GM21423 (cell line): ENCODE results near the gene TMEM163.
"Not testable (repeated sequence)": the region's sequence is repeated elsewhere in the genome, so short reads cannot be mapped to it uniquely, and the experiment has no call there.

ENCODE experiments used
- ATAC-seq: cut with Tn5 transposase; IDR thresholded peaks from one replicate; pipeline ENCODE4 v1.9.1; 2021; ENCODE audit warnings: mild to moderate bottlenecking, moderate library complexity; ENCODE audit not compliant: unreplicated experiment

The TMEM163 gene

GRCh38 chr2:134623046-134623445 lies 95.8 kb downstream of the TMEM163 start:
- no peak for ATAC-seq

DNA sequence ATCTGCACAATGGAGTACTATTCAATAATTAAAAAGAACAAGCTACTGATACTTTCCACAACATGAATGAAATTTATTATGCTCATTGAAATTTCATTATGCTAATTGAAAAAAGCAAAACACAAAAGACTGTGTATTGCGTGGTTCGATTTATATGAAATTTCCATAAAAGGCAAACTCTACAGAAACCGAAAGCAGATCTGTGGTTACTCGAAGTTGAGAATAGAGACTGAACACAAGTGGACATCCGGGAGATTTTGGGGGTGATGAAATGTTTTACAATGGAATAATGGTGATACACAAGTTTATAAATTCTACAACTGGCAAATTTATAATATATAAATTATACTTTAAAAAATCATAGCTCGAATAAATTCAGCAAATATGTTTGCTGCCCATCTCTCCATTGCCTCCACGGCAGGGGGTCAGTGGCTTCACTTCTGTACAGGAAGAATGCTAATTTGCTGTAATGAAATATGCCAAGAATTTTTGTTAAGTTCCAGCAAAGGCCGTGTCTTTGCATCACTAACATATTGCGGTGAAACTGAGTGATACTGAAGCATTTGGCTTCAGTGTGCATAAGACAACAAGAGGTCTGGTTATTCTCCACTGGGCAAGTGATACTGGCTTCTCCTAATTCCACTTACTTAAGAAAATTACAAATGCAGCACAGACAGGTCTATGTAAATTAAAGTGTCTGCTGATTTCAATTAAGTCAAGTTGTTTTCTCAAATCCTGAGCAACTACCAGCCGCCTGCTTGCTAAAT lies 96.7 kb downstream of the TMEM163 start:
- ATAC-seq: no peak

GRCh38 chr2:134619250-134619649 lies 99.5 kb downstream of the TMEM163 start:
- no peak for ATAC-seq

GRCh38 chr2:134615480-134615879 lies 103.3 kb downstream of the TMEM163 start:
- ATAC-seq: not testable (repeated sequence)

DNA sequence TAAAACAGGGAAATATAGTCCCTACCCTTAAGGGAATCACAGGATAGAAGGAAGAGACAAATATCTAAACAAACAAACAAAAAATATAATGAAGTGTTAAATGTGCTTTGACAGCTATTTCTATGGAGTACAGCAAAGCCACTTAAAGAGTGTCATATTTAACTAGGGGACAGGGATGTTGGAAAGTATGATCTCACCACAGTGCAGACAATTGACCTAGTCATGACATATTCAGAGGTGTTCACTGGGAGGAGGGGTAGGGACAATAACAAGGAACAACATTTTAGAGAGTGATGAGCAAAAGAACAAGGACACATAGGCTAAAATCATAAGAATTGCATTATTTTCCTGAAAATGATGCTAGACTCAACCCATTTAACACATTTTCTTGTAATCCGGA lies 107.5 kb downstream of the TMEM163 start:
- no peak for ATAC-seq

- no peak for ATAC-seq
These were observed 107.9 kb downstream of the TMEM163 start for GRCh38 chr2:134610871-134611270.

DNA sequence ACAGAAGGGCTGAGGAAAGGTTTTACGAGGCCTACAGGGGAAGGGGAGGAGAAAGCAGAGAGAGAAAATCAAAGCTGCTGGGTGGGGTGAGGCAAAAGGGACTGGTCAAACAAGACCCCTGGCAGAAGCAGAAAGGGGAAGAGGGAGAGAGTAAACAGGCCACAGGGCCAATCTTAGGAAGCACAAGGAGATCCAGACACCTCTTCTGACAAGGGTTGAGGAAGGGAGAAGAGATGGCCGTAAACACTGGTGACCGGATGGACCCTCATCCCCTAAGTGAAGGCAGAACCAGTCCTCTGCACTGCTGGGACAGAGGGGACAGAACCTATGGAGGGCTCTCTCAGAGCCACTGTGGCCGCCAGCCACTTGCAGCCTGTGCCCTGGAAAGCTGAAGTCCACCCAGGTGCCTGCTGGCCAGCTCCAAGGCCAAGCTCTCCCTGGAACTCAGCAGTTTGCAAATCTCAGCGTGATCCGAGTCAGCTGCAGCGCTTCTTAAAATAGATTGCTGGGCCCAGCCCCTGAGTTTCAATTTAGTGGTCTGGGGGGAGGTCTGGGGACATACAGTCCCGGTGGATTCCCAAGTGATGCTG lies 108.8 kb downstream of the TMEM163 start:
- ATAC-seq: no peak

- no peak for ATAC-seq
These were observed 114.8 kb downstream of the TMEM163 start for GRCh38 chr2:134603966-134604365.

- no peak for ATAC-seq
These were observed 116.1 kb downstream of the TMEM163 start for GRCh38 chr2:134602666-134603065.

GRCh38 chr2:134601264-134601663 lies 117.5 kb downstream of the TMEM163 start:
- ATAC-seq: no peak

DNA sequence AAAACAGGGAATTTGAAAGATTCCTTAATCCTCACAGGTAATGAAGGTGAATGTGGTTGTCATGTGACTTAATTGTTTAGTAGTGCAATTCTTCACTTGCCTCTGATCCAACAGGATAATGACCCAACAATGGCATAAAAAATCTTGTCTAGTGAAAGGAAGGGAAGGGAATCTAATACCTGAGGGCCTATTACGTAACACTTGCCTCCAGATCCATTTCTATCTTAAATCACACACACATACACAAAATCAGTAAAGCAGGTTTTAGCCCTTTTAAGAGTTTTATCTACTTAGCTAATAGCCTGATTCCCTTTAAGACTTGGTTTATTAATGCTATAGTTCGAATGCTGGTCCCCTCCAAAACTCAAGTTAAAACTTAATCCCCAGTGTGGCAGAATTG lies 118.6 kb downstream of the TMEM163 start:
- ATAC-seq: no peak

DNA sequence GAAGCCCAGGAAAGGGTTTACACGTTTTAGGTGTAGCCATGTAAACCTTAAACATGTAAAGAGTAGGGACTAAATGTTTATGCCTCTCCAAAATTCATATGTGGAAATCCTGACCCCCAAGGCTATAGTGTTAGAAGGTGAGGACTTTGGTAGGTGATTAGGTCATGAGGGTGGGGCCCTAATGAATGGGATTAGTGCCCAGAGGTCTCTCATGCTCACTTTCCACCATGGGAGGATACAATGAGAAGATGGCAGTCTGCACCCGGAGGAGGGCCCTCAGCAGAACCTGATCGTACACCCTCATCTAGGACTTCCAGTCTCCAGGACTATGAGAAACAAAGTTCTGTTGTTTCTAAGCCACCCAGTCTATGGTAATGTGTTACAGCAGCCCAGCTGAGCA lies 119.6 kb downstream of the TMEM163 start:
- ATAC-seq: no peak

DNA sequence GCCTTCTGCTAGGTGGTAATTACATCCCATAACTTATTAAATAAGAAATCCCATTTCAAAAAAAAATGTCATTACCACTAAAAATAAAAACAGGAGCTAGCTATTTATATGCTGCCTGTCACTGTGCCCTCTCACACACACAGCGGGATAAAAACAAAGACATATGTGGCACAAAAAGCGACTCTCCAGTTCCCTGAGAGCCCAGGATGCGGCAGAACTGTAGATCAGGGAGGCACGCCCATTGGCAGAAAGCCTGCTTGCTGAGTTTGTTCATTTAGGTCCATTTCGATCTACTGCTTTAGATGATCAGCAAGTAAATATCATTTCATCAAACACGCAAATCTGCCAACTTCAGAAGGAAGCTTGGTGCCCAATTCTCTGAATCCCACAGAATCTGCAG lies 124.4 kb downstream of the TMEM163 start:
- ATAC-seq: no peak

DNA sequence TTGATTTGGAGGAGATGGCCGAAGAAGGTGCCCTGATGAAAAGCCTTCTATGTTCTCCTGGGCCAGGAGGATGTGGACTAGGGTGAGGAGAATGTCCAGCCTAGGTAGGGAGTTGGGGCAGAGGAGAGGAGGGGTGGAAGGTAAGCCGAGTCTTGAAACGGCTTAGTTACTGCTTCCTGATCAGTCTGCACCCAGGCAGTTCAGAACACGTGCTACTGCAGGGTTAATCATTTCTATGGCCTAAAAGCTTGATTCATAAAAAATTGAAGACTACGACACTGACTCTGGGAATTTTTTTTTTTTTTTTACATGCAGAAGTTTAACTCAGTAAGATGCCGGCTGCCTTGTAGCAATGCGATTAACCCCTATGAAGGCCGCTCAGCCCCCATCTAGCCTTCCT lies 125.3 kb downstream of the TMEM163 start:
- no peak for ATAC-seq

DNA sequence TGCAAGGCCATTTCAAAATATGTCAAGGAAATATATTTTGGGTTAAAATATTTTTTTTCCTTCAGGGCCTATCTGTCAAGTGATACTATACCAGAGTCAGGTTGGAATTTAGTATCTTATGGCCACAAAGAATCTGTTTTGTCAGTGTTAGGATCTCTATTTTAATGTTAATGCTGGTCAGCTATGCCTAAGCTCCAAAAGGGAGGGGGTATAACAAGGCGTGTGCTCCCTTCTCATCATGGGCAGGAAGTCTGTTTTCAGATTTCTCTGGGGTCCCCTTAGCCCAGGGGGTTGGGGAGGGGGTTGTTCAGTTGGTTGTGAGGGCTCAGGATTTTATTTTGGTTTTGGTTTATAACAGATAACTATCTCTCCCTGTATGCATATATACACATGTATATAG lies 126.4 kb downstream of the TMEM163 start:
- no peak for ATAC-seq

DNA sequence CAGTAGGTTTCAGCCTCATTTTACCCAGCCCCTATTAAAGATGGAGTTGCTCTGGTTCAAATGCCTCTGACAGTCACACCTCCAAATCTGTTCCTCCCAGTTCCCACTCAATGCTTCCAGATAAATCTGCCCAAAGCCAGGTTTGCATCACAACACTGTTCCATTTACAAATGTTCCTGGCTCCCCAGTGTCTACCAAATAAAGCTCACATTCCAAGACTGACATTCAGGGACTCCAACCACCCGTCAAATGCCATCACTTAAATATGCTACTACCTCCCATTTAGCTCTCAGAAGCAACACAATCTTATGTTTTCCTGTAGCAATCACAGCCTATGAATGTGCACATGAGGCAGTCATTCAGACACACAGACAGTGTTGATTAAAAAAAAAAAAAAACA lies 127.3 kb downstream of the TMEM163 start:
- ATAC-seq: no peak

- no peak for ATAC-seq
These were observed 128.1 kb downstream of the TMEM163 start for GRCh38 chr2:134590679-134591078.

DNA sequence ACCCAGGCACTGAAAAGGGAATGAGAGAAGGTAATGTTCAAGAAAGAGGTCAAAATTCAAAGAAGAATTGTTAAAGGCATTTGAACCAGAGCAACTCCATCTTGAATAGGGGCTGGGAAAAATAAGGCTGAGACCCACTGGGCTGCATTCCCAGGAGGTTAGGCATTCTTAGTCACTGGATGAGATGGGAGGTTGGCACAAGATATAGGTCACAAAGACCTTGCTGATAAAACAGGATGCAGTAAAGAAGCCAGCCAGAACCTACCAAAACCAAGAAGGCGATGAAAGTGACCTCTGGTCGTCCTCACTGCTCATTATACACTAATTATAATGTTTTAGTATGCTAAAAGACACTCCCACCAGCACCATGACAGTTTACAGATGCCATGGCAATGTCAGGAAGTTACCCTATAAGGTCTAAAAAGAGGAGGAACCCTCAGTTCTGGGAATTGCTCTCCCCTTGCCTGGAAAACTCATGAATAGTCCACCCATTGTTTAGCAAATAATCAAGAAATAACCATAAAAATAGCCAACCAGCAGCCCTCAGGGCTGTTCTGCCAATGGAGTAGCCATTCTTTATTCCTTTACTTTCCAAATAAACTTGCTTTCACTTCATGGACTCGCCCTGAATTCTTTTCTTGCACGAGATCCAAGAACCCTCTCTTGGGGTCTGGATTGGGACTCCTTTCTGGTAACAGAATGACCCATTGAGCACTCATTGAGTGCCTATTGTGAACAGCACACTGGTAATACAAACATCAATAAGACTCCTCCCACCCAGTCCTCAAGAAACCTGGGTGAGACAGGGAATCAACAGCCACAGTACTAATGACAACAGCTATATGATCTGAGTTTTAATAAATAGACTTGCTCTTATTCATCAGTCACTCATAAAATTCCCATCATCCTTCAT lies 129.4 kb downstream of the TMEM163 start:
- ATAC-seq: not testable (repeated sequence)

- ATAC-seq: no peak
These were observed 130.2 kb downstream of the TMEM163 start for GRCh38 chr2:134588556-134588955.

- ATAC-seq: no peak
These were observed 132.4 kb downstream of the TMEM163 start for GRCh38 chr2:134586326-134586965.

DNA sequence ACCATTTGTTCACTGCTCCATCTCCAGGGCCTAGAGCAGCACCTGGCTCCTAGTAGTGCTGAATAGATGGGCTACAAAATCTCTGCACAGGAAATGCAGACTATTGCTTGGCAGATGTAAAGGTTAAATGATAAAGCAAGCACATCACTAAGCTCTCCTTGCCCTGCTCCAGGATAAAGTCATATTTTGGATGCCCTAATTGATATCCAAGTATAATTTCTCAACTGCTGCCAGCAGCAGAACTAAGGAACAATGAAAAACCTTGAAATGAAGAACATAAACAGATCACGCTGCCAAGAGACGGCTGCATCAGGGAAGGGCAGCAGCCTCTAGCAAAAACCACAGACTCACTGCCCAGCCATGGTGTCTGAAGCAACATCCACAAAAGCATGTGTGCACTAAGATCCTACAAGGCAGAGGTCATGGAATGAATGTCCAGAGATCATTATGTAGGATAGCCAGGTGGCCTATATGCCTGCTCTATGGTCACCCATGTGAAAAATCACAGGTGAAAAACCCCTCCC lies 134.7 kb downstream of the TMEM163 start:
- no peak for ATAC-seq
